HCT116 (cell line): ENCODE data around the gene CMPK1. TPM values are rescaled to one million over a fixed set of nuclear protein-coding genes. Genes with fewer than 3 reads are reported as not detected.

Source experiments
- ATAC-seq: fragments of 200-7000 bp; cut with Tn5 transposase; 2 replicates; pipeline ENCODE4 v1.9.1; 2020; ENCODE audit warnings: mild to moderate bottlenecking, moderate library complexity
- BruUV-seq: library from RNA; stranded (reverse); fragments of 400-500 nt; replicated peaks from 2 replicates; lab custom pipeline; 2021; lab: Mats Ljungman, UMichigan
- CTCF ChIA-PET: fragments of 300-600 bp; sonication (Branson Sonifier 250); formaldehyde crosslinking; loops from one replicate; lab custom pipeline; 2021; ENCODE audit warnings: antibody characterized with exemption; lab: Charles Lee
- POLR2A ChIA-PET: fragments of 300-600, 350-600 bp; sonication (Branson Sonifier 250); formaldehyde crosslinking; loops from one replicate; lab custom pipeline; 2021; ENCODE audit warnings: antibody characterized with exemption; lab: Charles Lee
- RAD21 ChIA-PET, 2 experiments: fragments of 300-600 bp; sonication (Branson Sonifier 250); formaldehyde crosslinking; loops; one replicate each; lab custom pipeline; 2023; ENCODE audit warnings: low total read pairs in 2 of 2; ENCODE audit not compliant: uncharacterized antibody in 2 of 2, unreplicated experiment in 2 of 2, low non-redundant PET in 1 of 2; lab: Charles Lee
- DNase-seq: peaks from one replicate; pipeline ENCODE4 v3.0.0-alpha.2; 2010; ENCODE audit warnings: low read depth, low spot score
- H2AFZ ChIP-seq: fragments of 200-600 bp; shearing (Covaris generic), sonication (generic); 2 replicates; pipeline ENCODE4 v1.6.1; 2017; ENCODE audit warnings: low read depth, mixed run types, mixed read lengths, antibody characterized with exemption, low read length; ENCODE audit not compliant: poor library complexity, severe bottlenecking
- H3K27ac ChIP-seq: 2 replicates; pipeline ENCODE4 v1.5.1; 2012; ENCODE audit warnings: low read depth, low read length
- H3K27me3 ChIP-seq: fragments of 200-600 bp; sonication (generic); 2 replicates; pipeline ENCODE4 v1.6.1; 2016; ENCODE audit warnings: mixed run types, low read length, mixed read lengths; ENCODE audit not compliant: insufficient read depth
- H3K36me3 ChIP-seq, 2 experiments: fragments of 200-500 bp in 1 of 2; fragments of 200-600 bp in 1 of 2; sonication (Bioruptor generic) in 1 of 2; sonication (generic) in 1 of 2; 2 replicates each; pipeline versions ENCODE4 v1.5.1 to v1.6.1; 2014 to 2016; ENCODE audit warnings: low read length in 2 of 2, inconsistent platforms in 1 of 2, mixed read lengths in 1 of 2, mixed run types in 1 of 2; ENCODE audit not compliant: insufficient read depth in 2 of 2, control insufficient read depth in 1 of 2
- H3K4me1 ChIP-seq, 2 experiments: fragments of 200-600 bp in 1 of 2; sonication (generic) in 1 of 2; 2 replicates each; pipeline versions ENCODE4 v1.5.1 to v1.6.1; 2012 to 2017; ENCODE audit warnings: low read length in 2 of 2, inconsistent platforms in 1 of 2, mild to moderate bottlenecking in 1 of 2, mixed read lengths in 1 of 2, mixed run types in 1 of 2, moderate library complexity in 1 of 2; ENCODE audit not compliant: insufficient read depth in 2 of 2, control insufficient read depth in 1 of 2
- H3K4me2 ChIP-seq: fragments of 200-600 bp; sonication (generic); 2 replicates; pipeline ENCODE4 v1.6.1; 2017; ENCODE audit warnings: mixed run types, low read length, mixed read lengths
- H3K4me3 ChIP-seq, 2 experiments: fragments of 200-600 bp in 1 of 2; sonication (generic) in 1 of 2; replicated peaks in 1 of 2; 2 replicates each; pipeline ENCODE4 v1.5.1; 2011 to 2016; ENCODE audit warnings: low read length in 2 of 2, control low read depth in 1 of 2, low read depth in 1 of 2, mild to moderate bottlenecking in 1 of 2, mixed read lengths in 1 of 2, mixed run types in 1 of 2
- H3K79me2 ChIP-seq: fragments of 200-600 bp; sonication (generic); 2 replicates; pipeline ENCODE4 v1.6.1; 2017; ENCODE audit warnings: mild to moderate bottlenecking, mixed run types, low read length, moderate library complexity, mixed read lengths; ENCODE audit not compliant: insufficient read depth
- H3K9ac ChIP-seq: fragments of 200-600 bp; sonication (generic); 2 replicates; pipeline ENCODE4 v1.6.1; 2016; ENCODE audit warnings: low read length, mixed read lengths
- H3K9me2 ChIP-seq: fragments of 200-600 bp; sonication (generic), shearing (Covaris generic); 2 replicates; pipeline ENCODE4 v1.6.1; 2017; ENCODE audit warnings: mixed run types, mild to moderate bottlenecking, moderate library complexity; ENCODE audit not compliant: insufficient read depth
- H3K9me3 ChIP-seq, 2 experiments: fragments of 200-500 bp in 1 of 2; fragments of 200-600 bp in 1 of 2; sonication (Bioruptor generic) in 1 of 2; sonication (generic) in 1 of 2; 2 replicates each; pipeline ENCODE4 v1.6.1; 2014 to 2017; ENCODE audit warnings: low read length in 2 of 2, mixed read lengths in 2 of 2, inconsistent platforms in 1 of 2, low read depth in 1 of 2, mild to moderate bottlenecking in 1 of 2, mixed run types in 1 of 2, moderate library complexity in 1 of 2; ENCODE audit not compliant: control insufficient read depth in 1 of 2, insufficient read depth in 1 of 2
- H4K20me1 ChIP-seq: fragments of 200-600 bp; sonication (generic), shearing (Covaris generic); 2 replicates; pipeline ENCODE4 v1.6.1; 2017; ENCODE audit warnings: mixed run types, mild to moderate bottlenecking, moderate library complexity; ENCODE audit not compliant: insufficient read depth
- EGR1 ChIP-seq: IDR thresholded peaks from 2 replicates; pipeline ENCODE4 v1.6.1; 2012; ENCODE audit warnings: low read depth
- EZH2 ChIP-seq: fragments of 200-600 bp; sonication (generic); IDR thresholded peaks from 2 replicates; pipeline ENCODE4 v1.6.1; 2017; ENCODE audit warnings: antibody characterized with exemption, mixed run types
- JUND ChIP-seq: IDR thresholded peaks from 2 replicates; pipeline ENCODE4 v1.6.1; 2012
- RAD21 ChIP-seq: IDR thresholded peaks from 2 replicates; pipeline ENCODE4 v1.6.1; 2012; ENCODE audit warnings: low read depth, mild to moderate bottlenecking
- SRF ChIP-seq: IDR thresholded peaks from 2 replicates; pipeline ENCODE4 v1.6.1; 2012; ENCODE audit warnings: low read depth
- TCF7L2 ChIP-seq: IDR thresholded peaks from 2 replicates; pipeline ENCODE4 v1.7.0; 2011; ENCODE audit warnings: borderline replicate concordance, inconsistent platforms; ENCODE audit not compliant: insufficient read depth, insufficient read length; ENCODE audit errors: extremely low read depth
- ZFX ChIP-seq: fragments of 450-650 bp; IDR thresholded peaks from 2 replicates; pipeline ENCODE4 v1.6.1; 2017
- ZNF274 ChIP-seq: fragments of 200-500 bp; sonication (Bioruptor generic); IDR thresholded peaks from 2 replicates; pipeline ENCODE4 v1.6.1; 2014; ENCODE audit warnings: mild to moderate bottlenecking, low read depth, low read length, inconsistent platforms
- intact Hi-C: fragments of 100-400 bp; cut with micrococcal nuclease; formaldehyde crosslinking; loops from 2 replicates; pipeline ENCODE4 v1.10.0; 2022
- total RNA-seq: library from RNA; stranded (reverse); gene quantifications from one replicate; pipeline ENCODE4 v1.2.1, GENCODE V29; 2021; ENCODE audit not compliant: unreplicated experiment
- TF ChIP-seq, protein P1 (sequence below): IDR thresholded peaks from 2 replicates; pipeline ENCODE4 v1.6.1; 2012; ENCODE audit warnings: low read depth
- TF ChIP-seq, protein P2 (sequence below): IDR thresholded peaks from 2 replicates; pipeline ENCODE4 v1.6.1; 2012
- TF ChIP-seq, protein P3 (sequence below): IDR thresholded peaks from 2 replicates; pipeline ENCODE4 v1.6.1; 2011; ENCODE audit warnings: mild to moderate bottlenecking, low read length, moderate library complexity; ENCODE audit not compliant: insufficient replicate concordance; ENCODE audit errors: extremely low read depth

CMPK1 gene
- total RNA-seq, 1 experiment from 2014 or later = 78.4 TPM

DNA sequence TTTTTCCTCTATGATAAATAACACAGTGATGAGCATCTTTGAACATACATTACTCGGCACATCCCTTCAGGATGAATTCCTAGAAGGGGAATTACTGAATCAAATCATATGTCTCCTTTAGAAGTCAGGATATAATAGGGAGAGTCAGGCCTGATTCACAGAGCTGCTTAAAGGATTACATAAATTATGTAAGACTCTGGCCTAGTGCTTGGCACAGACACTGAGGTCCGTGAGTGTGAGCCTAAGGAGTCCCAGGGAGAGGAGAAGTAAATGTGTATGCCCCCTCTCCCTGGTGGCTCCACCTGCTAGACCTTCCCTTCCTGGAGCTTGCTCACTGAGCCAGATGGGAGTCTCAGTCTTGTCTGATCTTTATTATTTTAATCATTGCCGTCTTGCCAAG lies 73.9 kb downstream of the CMPK1 start:
- POLR2A ChIA-PET = no interaction called here
- no TSS peak for BruUV-seq
- no peak for ATAC-seq

DNA sequence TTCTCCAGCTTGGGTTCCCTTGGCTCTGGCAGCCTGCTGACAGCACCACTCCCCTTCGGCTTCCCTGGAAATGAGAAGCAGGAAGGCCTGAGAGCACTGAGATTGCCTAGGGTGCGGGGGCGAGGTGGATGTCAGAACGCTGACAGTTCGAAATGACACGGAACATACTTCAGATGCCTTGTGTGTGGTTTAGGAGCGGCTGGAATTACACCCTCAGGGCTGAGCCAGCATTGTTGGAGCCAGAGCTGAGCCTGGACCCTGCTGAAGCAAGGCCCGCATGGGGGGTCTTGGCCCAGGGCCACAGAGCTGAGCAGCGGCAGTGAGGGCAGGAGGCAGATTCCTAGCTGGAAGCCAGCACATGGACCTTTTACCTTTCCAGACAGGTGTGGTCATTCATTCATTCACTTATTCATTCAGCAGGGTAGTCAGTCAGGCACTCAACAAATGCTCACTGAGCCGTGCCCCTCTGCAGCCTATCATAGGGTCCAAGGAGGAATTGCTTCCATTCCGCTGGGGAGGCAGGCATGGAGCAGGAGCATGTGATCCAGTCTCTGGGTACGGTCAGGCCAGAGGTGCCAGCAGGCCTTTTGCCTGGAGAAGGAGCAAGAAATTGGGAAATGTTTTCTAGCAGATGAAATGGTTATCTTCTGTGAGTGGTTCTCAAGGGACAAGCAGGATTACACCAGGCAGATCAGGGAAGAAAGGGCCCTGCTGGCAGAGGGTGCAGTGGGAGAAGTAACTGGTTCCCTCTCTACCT lies 75.9 kb downstream of the CMPK1 start:
- no peak overlapping the region for H3K27ac ChIP-seq
- BruUV-seq = no TSS peak
- H3K4me2 ChIP-seq = no peak overlapping the region
- no peak overlapping the region for H3K4me3 ChIP-seq
- no peaks in the 10 kb centered on the region for H4K20me1 ChIP-seq
- H3K79me2 ChIP-seq = no peaks in the 10 kb centered on the region
- no peaks in the 10 kb centered on the region for H3K27me3 ChIP-seq
- ChIA-PET CTCF (no interaction called here), RAD21 (no interaction called here), POLR2A (no interaction called here)
- no peak overlapping the region for H2AFZ ChIP-seq
- H3K9me3 ChIP-seq = no peaks in the 10 kb centered on the region
- no peaks in the 10 kb centered on the region for H3K4me1 ChIP-seq
- H3K36me3 ChIP-seq = no peaks in the 10 kb centered on the region
- H3K9me2 ChIP-seq = no peaks in the 10 kb centered on the region
- intact Hi-C loops = no loop called here
- no peak for DNase-seq
- ATAC-seq = no peak
- H3K9ac ChIP-seq = no peak overlapping the region
- TF ChIP-seq, protein P1, sequence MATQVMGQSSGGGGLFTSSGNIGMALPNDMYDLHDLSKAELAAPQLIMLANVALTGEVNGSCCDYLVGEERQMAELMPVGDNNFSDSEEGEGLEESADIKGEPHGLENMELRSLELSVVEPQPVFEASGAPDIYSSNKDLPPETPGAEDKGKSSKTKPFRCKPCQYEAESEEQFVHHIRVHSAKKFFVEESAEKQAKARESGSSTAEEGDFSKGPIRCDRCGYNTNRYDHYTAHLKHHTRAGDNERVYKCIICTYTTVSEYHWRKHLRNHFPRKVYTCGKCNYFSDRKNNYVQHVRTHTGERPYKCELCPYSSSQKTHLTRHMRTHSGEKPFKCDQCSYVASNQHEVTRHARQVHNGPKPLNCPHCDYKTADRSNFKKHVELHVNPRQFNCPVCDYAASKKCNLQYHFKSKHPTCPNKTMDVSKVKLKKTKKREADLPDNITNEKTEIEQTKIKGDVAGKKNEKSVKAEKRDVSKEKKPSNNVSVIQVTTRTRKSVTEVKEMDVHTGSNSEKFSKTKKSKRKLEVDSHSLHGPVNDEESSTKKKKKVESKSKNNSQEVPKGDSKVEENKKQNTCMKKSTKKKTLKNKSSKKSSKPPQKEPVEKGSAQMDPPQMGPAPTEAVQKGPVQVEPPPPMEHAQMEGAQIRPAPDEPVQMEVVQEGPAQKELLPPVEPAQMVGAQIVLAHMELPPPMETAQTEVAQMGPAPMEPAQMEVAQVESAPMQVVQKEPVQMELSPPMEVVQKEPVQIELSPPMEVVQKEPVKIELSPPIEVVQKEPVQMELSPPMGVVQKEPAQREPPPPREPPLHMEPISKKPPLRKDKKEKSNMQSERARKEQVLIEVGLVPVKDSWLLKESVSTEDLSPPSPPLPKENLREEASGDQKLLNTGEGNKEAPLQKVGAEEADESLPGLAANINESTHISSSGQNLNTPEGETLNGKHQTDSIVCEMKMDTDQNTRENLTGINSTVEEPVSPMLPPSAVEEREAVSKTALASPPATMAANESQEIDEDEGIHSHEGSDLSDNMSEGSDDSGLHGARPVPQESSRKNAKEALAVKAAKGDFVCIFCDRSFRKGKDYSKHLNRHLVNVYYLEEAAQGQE = no peak
- TF ChIP-seq ZFX (no peak), ZNF274 (no peak), EZH2 (no peak), RAD21 (no peak), SRF (no peak), EGR1 (no peak)
- TF ChIP-seq, protein P2, sequence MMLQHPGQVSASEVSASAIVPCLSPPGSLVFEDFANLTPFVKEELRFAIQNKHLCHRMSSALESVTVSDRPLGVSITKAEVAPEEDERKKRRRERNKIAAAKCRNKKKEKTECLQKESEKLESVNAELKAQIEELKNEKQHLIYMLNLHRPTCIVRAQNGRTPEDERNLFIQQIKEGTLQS = no peak
- TF ChIP-seq, protein P3, sequence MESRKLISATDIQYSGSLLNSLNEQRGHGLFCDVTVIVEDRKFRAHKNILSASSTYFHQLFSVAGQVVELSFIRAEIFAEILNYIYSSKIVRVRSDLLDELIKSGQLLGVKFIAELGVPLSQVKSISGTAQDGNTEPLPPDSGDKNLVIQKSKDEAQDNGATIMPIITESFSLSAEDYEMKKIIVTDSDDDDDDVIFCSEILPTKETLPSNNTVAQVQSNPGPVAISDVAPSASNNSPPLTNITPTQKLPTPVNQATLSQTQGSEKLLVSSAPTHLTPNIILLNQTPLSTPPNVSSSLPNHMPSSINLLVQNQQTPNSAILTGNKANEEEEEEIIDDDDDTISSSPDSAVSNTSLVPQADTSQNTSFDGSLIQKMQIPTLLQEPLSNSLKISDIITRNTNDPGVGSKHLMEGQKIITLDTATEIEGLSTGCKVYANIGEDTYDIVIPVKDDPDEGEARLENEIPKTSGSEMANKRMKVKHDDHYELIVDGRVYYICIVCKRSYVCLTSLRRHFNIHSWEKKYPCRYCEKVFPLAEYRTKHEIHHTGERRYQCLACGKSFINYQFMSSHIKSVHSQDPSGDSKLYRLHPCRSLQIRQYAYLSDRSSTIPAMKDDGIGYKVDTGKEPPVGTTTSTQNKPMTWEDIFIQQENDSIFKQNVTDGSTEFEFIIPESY = no peak

More for the DNA sequence above, 73.9 kb downstream of the CMPK1 start:
- H3K9me2 ChIP-seq = no peaks in the 10 kb centered on the region
- no peak overlapping the region for H3K4me3 ChIP-seq
- no peaks in the 10 kb centered on the region for H3K9me3 ChIP-seq
- no peak overlapping the region for H2AFZ ChIP-seq
- H3K27me3 ChIP-seq = no peaks in the 10 kb centered on the region
- H3K27ac ChIP-seq = no peak overlapping the region
- TF ChIP-seq ZNF274 = no peak
- no peak for TF ChIP-seq TCF7L2
- TF ChIP-seq JUND = no peak
- H4K20me1 ChIP-seq = no peaks in the 10 kb centered on the region
- no peak overlapping the region for H3K9ac ChIP-seq
- no peaks in the 10 kb centered on the region for H3K4me1 ChIP-seq
- CTCF ChIA-PET = interaction anchor here (1.3 to 1.9 kb wide), 3 partner anchors 17 to 30 kb away, joined by 3 to 6 read pairs (median 3); partner anchors contain the start of gene FOXD2
- H3K36me3 ChIP-seq = no peaks in the 10 kb centered on the region
- intact Hi-C loops = no loop called here
- no peak for DNase-seq
- no peak overlapping the region for H3K4me2 ChIP-seq
- RAD21 ChIA-PET = no interaction called here
- H3K79me2 ChIP-seq = no peaks in the 10 kb centered on the region
